Keratinocyte (primary cell): ENCODE results near the gene TOX2. TPM values are rescaled to one million over a fixed set of nuclear protein-coding genes. Genes with fewer than 3 reads are reported as not detected.

Experiments used
- DNase-seq: peaks from one replicate; pipeline ENCODE4 v3.0.0-alpha.2; 2011; ENCODE audit warnings: low read depth, missing footprints, low spot score
- FAIRE-seq: peaks from 2 replicates; lab custom pipeline; 2011; peaks lifted over from hg19 to GRCh38; lab: Jason Lieb, UNC
- H2AFZ ChIP-seq: 2 replicates; pipeline ENCODE4 v1.6.0; 2012; ENCODE audit warnings: low read length, control low read depth, inconsistent platforms; ENCODE audit not compliant: control insufficient read depth
- H3K27ac ChIP-seq: 2 replicates; pipeline ENCODE4 v1.5.1; 2011; ENCODE audit warnings: low read length; ENCODE audit not compliant: control insufficient read depth, insufficient read depth
- H3K27me3 ChIP-seq: 3 replicates; pipeline ENCODE4 v1.6.0; 2011; ENCODE audit warnings: low read length; ENCODE audit not compliant: control insufficient read depth, insufficient read depth; ENCODE audit errors: extremely low read depth
- H3K36me3 ChIP-seq, 2 experiments: 2 replicates in 1 of 2; 3 replicates in 1 of 2; pipeline ENCODE4 v1.5.1; 2011; ENCODE audit warnings: low read length in 2 of 2, mild to moderate bottlenecking in 1 of 2; ENCODE audit not compliant: control insufficient read depth in 2 of 2, insufficient read depth in 2 of 2; ENCODE audit errors: extremely low read depth in 1 of 2
- H3K4me1 ChIP-seq: 3 replicates; pipeline ENCODE4 v1.5.1; 2011; ENCODE audit warnings: low read length; ENCODE audit not compliant: control insufficient read depth, insufficient read depth; ENCODE audit errors: extremely low read depth
- H3K4me2 ChIP-seq: 3 replicates; pipeline ENCODE4 v1.6.0; 2011; ENCODE audit warnings: low read depth, low read length; ENCODE audit not compliant: control insufficient read depth, insufficient read depth; ENCODE audit errors: extremely low read depth
- H3K4me3 ChIP-seq, 3 experiments: fragments of 200-600 bp in 1 of 3; sonication (generic) in 1 of 3; 2 replicates in 2 of 3; 3 replicates in 1 of 3; pipeline ENCODE4 v1.5.1; 2011 to 2016; ENCODE audit warnings: low read length in 3 of 3, mild to moderate bottlenecking in 3 of 3, control low read depth in 2 of 3, inconsistent platforms in 1 of 3, low read depth in 1 of 3, mixed read lengths in 1 of 3, mixed run types in 1 of 3, moderate library complexity in 1 of 3; ENCODE audit not compliant: control insufficient read depth in 2 of 3, insufficient read depth in 2 of 3; ENCODE audit errors: extremely low read depth in 1 of 3
- H3K79me2 ChIP-seq: 2 replicates; pipeline ENCODE4 v1.6.0; 2012; ENCODE audit warnings: low read length; ENCODE audit not compliant: control insufficient read depth, insufficient read depth
- H3K9ac ChIP-seq: 3 replicates; pipeline ENCODE4 v1.6.0; 2011; ENCODE audit warnings: low read length; ENCODE audit not compliant: control insufficient read depth, insufficient read depth; ENCODE audit errors: extremely low read depth
- H3K9me1 ChIP-seq: 3 replicates; pipeline ENCODE4 v1.6.0; 2011; ENCODE audit warnings: low read length; ENCODE audit not compliant: control insufficient read depth, insufficient read depth; ENCODE audit errors: extremely low read depth
- H3K9me3 ChIP-seq: 2 replicates; pipeline ENCODE4 v1.5.1; 2012; ENCODE audit warnings: low read depth, low read length; ENCODE audit not compliant: control insufficient read depth
- H4K20me1 ChIP-seq: 3 replicates; pipeline ENCODE4 v1.6.0; 2011; ENCODE audit warnings: low read length; ENCODE audit not compliant: control insufficient read depth, insufficient read depth; ENCODE audit errors: extremely low read depth
- CTCF ChIP-seq, 3 experiments: IDR thresholded peaks in 1 of 3; conservative IDR thresholded peaks in 1 of 3; optimal IDR thresholded peaks in 1 of 3; 2 replicates in 2 of 3; 3 replicates in 1 of 3; pipeline versions ENCODE3 to v1.5.1; 2011; ENCODE audit warnings: low read length in 3 of 3, mild to moderate bottlenecking in 3 of 3, moderate library complexity in 2 of 3, control low read depth in 1 of 3, inconsistent platforms in 1 of 3; ENCODE audit not compliant: insufficient read depth in 2 of 3; ENCODE audit errors: extremely low read depth in 1 of 3
- EZH2 ChIP-seq: IDR thresholded peaks from one replicate; pipeline ENCODE4 v1.6.1; 2012; ENCODE audit warnings: inconsistent platforms, mild to moderate bottlenecking, low read length, moderate library complexity
- dilution Hi-C: fragments of 300-500 bp; cut with MboI; formaldehyde crosslinking; loops from one replicate; pipeline ENCODE4 v1.7.0; 2020; ENCODE audit warnings: low sequenced_read_pairs; ENCODE audit not compliant: extremely low pct_ligation_motif_present
- polyA plus RNA-seq, 5 experiments: library from polyadenylated mRNA; depleted of rRNA in 3 of 5; stranded (reverse) in 3 of 5; stranded (forward) in 1 of 5; unstranded in 1 of 5; fragments of >200 nt; gene quantifications; 1 replicate in 1 of 5; 2 replicates in 3 of 5; 3 replicates in 1 of 5; pipeline versions ENCODE4 v1.2.1 to v1.2.3, GENCODE V29; 2011 to 2012; ENCODE audit warnings: missing spikeins in 2 of 5, low read depth in 1 of 5, low replicate concordance in 1 of 5

TOX2 gene
- polyA plus RNA-seq, 1 donor (not counting 4 experiments of a cell fraction or from before 2014, with no cell fraction given): 0.20 TPM

- Histone ChIP-seq H4K20me1 (no peaks in the 10 kb centered on the region), H3K9ac (no peak overlapping the region), H3K4me2 (no peak overlapping the region), H3K9me1 (no peaks in the 10 kb centered on the region), H3K4me1 (peaks cover 22% of the 10 kb centered on the region), H3K4me3 (no peak overlapping the region), H3K27me3 (peaks cover 31% of the 10 kb centered on the region), H2AFZ (no peak overlapping the region), H3K79me2 (no peaks in the 10 kb centered on the region), H3K36me3 (no peaks in the 10 kb centered on the region), H3K9me3 (no peaks in the 10 kb centered on the region), H3K27ac (no peak overlapping the region)
- FAIRE-seq: no peak
- dilution Hi-C loops: no loop called here
- no peak for TF ChIP-seq EZH2
- no peak for DNase-seq
Measured at GRCh38 chr20:43934833-43935232, 20.2 kb downstream of the TOX2 start.

- Histone ChIP-seq H3K79me2 (no peaks in the 10 kb centered on the region), H3K4me2 (peak overlapping the region; percentile 38), H3K9me3 (no peaks in the 10 kb centered on the region), H3K27ac (no peak overlapping the region), H3K9ac (no peak overlapping the region), H3K27me3 (peaks cover 30% of the 10 kb centered on the region), H3K4me3 (no peak overlapping the region), H3K36me3 (no peaks in the 10 kb centered on the region), H3K4me1 (peaks cover 26% of the 10 kb centered on the region), H2AFZ (no peak overlapping the region), H3K9me1 (no peaks in the 10 kb centered on the region), H4K20me1 (no peaks in the 10 kb centered on the region)
- no peak for TF ChIP-seq CTCF (optimal IDR thresholded peaks at IDR 0.05 in 1 of 3, IDR thresholded peaks at IDR 0.05 in 1 of 3, conservative IDR thresholded peaks at IDR 0.05 in 1 of 3; ENCODE audit: extremely low read depth in 1 of 3, insufficient read depth in 2 of 3, low read length in 3 of 3)
- TF ChIP-seq EZH2: no peak
- FAIRE-seq (no peak), DNase-seq (no peak)
- dilution Hi-C loops: no loop called here
Measured at GRCh38 chr20:43936104-43936770, 21.6 kb downstream of the TOX2 start.

DNA sequence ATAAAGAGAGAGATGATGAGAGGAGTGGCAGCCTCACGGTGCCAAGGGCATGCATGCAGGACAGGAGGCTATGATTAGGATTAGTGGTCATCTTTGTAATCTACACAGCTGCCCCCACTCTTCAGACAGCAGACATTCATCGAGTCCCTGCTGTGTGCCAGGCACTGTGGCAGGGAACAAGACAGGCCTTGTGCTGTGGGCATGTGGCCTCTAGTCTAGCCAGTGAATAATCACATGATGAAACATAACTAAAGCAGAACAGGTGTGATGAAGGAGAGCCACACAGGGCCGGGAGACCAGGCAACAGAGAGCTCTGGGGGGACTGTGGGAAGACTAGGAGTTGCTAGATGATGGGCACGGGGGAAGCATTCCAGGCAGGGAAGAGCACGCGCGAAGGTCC, 22.2 kb downstream of the TOX2 start:
- H3K4me2 ChIP-seq: peak overlapping the region; percentile 38
- H3K9me1 ChIP-seq: no peaks in the 10 kb centered on the region
- no peaks in the 10 kb centered on the region for H4K20me1 ChIP-seq
- no peaks in the 10 kb centered on the region for H3K36me3 ChIP-seq
- no peaks in the 10 kb centered on the region for H3K9me3 ChIP-seq
- no peak overlapping the region for H3K27ac ChIP-seq
- no peaks in the 10 kb centered on the region for H3K79me2 ChIP-seq
- dilution Hi-C loops: no loop called here
- peak; percentile 42 for DNase-seq
- peak; percentile 89 for FAIRE-seq
- H3K4me3 ChIP-seq: no peak overlapping the region
- H3K4me1 ChIP-seq: peaks cover 29% of the 10 kb centered on the region
- peaks cover 24% of the 10 kb centered on the region for H3K27me3 ChIP-seq
- H3K9ac ChIP-seq: no peak overlapping the region
- no peak overlapping the region for H2AFZ ChIP-seq
- TF ChIP-seq EZH2 (no peak), CTCF (optimal IDR thresholded peaks at IDR 0.05 in 1 of 3, IDR thresholded peaks at IDR 0.05 in 1 of 3, conservative IDR thresholded peaks at IDR 0.05 in 1 of 3; ENCODE audit: extremely low read depth in 1 of 3, insufficient read depth in 2 of 3, low read length in 3 of 3) (no peak)
